ENCODE data around the gene ARL16.

GRCh38 chr17:81695801-81696200 is 12.2 kb upstream of the ARL16 start:
- TF ChIP-seq CTCF (conservative IDR thresholded peaks at IDR 0.05): no peak
- TF ChIP-seq EZH2 (IDR thresholded peaks at IDR 0.05; ENCODE audit: low read depth): no peak
